H54 (cell line): ENCODE measurements around the gene ATP1A3.
"Not testable (repeated sequence)": the region's sequence is repeated elsewhere in the genome, so short reads cannot be mapped to it uniquely, and the experiment has no call there.

Source experiments
- DNase-seq: peaks from one replicate; pipeline ENCODE4 v3.0.0; 2011; ENCODE audit warnings: low spot score, mixed read lengths; ENCODE audit not compliant: insufficient read length
- FAIRE-seq: peaks from 3 replicates; lab custom pipeline; 2011; peaks lifted over from hg19 to GRCh38; lab: Jason Lieb, UNC
- POLR2A ChIP-seq: IDR thresholded peaks from 2 replicates; pipeline ENCODE4 v1.6.1; 2011; ENCODE audit warnings: low read depth, mild to moderate bottlenecking, low read length

Gene ATP1A3

GRCh38 chr19:41958367-41959055, 35.5 kb downstream of the ATP1A3 start:
- peak; percentile 89 for DNase-seq
- peak; percentile 70 for TF ChIP-seq POLR2A
- no peak for FAIRE-seq

DNA sequence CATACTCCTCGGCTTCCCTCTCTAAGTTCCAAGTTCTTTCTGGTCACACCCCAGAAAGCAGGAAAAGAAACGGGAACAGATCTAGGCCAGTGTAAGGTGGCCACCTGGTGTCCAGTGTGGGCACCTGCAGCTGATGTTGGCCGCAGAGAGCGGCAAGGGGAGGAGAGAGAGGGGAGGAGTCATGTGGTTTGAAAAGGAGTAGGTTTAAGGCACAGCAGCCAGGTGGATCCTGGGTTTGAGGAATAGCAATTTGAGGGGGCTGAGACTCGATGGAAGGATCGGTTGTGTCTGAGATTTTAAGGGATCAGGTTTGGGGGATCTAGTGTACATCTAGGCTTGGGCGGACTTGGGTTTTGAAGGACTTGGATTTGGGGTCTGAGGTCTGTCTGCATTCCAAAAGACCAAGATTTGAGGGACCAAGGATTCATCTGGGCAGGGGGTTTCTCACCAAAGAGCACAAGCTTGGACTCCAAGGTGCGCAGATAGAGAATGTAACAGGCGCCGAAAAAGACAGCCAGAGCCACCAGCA, 36.1 kb downstream of the ATP1A3 start:
- no peak for TF ChIP-seq POLR2A
- FAIRE-seq (peak; percentile 38), DNase-seq (peak; percentile 97)

- DNase-seq = no peak
- TF ChIP-seq POLR2A = no peak; the same call in 1 of the 2 replicates
- no peak for FAIRE-seq
These were observed 36.7 kb downstream of the ATP1A3 start for GRCh38 chr19:41957161-41957837.

GRCh38 chr19:41956621-41957020, 37.4 kb downstream of the ATP1A3 start:
- no peak for DNase-seq
- FAIRE-seq = no peak
- TF ChIP-seq POLR2A = no peak

DNA sequence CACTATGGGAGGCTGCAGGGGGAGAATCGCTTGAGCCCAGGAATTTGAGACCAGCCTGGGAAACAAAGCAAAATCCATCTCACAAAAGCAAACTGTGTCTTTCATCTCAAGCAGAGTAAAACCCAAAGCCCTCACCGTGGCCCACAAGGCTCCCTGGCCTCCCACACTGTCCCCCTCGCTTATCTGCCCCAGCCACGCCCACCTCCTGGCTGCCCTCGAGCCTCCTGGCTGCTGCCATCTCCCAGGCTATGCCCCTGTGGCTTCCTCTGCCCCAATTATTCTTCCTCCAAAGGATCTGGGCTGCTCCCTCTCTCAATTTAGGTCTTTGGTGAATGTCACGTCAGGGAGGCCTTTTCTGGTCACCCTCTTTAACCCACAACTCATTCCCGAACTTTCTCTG, 38.5 kb downstream of the ATP1A3 start:
- no peak for DNase-seq
- no peak for FAIRE-seq

DNA sequence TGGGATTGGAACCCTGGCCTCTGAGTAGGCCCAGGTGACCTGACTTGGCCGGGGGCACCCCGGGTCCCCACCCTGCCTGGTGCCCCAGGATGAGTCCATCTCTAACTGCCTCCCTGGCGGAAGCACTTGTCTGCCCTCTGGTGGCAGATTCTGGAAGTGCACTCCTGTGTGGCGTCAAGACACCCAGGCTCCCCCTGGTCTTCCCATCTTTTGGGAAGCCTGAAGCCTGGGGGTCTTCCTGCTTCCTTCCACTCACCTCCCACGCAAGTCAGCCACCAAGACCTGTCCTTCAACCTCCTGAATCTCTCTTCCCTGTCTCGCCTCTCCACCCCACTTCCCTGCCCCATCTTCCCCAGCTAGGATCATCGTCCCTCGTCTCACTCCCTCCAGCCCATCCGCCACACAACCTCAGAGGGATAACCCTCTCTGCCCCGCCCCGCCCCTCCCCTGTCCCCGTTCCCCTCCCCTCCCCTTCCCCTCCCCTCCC, 42.3 kb downstream of the ATP1A3 start:
- no peak for FAIRE-seq
- no peak for TF ChIP-seq POLR2A
- DNase-seq = peak; percentile 94

More for the DNA sequence above, 38.5 kb downstream of the ATP1A3 start:
- TF ChIP-seq POLR2A = no peak

DNA sequence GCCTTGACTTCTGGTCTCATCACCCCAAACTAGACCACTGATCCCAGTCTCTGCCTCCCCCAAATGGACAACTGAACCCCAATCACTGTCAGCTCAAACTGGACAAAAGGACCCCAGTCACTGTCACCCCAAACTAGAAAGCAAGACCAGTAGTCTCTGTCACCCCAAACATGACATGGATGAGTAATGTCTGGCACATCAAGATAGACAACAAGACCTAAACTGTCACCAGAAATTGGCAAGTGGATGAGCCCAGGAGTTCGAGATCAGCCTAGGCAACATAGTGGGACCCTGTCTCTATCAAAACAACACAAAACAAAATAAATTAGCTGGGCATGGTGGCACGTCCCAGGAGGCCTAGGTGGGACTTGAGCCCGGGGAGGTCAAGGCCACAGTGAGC, 46.9 kb downstream of the ATP1A3 start:
- DNase-seq (no peak), FAIRE-seq (no peak)
- no peak for TF ChIP-seq POLR2A

- no peak for DNase-seq
- no peak for FAIRE-seq
- no peak for TF ChIP-seq POLR2A
These were observed 48.8 kb downstream of the ATP1A3 start for GRCh38 chr19:41945135-41945766.

- DNase-seq (no peak), FAIRE-seq (no peak)
- no peak for TF ChIP-seq POLR2A
These were observed 49.7 kb downstream of the ATP1A3 start for GRCh38 chr19:41944336-41944735.

DNA sequence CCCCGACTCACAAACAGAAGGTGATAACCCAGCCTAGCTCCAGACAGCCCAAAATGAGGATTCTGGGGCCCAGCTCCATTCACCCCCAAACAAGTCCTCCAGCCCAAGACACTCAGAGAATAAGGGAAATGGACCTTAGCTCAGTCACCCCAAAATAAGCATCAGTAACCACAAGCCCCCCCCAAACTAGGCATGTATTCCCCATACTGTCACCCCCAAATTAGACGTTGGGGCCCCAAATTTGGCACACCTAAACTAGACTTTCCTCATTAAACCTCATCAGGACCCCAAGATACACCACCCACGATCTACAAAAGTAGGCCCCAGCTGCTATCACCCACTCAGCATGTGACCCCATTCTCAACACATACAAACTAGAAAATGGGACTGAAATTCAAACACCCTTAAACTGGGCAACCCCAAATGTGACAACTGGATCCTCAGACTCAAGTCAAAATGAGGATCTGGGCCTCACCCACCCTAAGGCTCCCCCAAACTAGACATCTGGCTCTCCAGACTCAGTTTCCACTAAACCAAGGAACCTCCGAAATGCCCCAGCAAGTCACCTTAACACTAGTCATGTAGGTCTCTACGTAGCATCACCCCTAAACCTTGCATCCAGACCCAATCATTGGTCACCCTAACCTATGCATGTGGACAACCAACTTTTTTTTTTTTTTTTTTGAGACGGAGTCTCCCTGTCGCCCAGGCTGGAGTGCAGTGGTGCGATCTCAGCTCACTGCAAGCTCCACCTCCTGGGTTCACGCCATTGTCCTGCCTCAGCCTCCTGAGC, 52.4 kb downstream of the ATP1A3 start:
- no peak for FAIRE-seq
- TF ChIP-seq POLR2A = no peak
- DNase-seq = no peak

- FAIRE-seq = no peak
- DNase-seq = no peak
- TF ChIP-seq POLR2A = no peak
These were observed 53.2 kb downstream of the ATP1A3 start for GRCh38 chr19:41940731-41941409.

GRCh38 chr19:41939861-41940730, 53.9 kb downstream of the ATP1A3 start:
- TF ChIP-seq POLR2A = no peak
- FAIRE-seq (no peak), DNase-seq (no peak)

- not testable (repeated sequence) for DNase-seq, FAIRE-seq
These were observed 54.8 kb downstream of the ATP1A3 start for GRCh38 chr19:41939209-41939608.
